GM19240 (cell line): ENCODE measurements around the gene OLFM2.
"Not testable (repeated sequence)": the region's sequence is repeated elsewhere in the genome, so short reads cannot be mapped to it uniquely, and the experiment has no call there.

Source experiments
- DNase-seq: peaks from one replicate; pipeline ENCODE4 v3.0.0; 2011; ENCODE audit warnings: low spot score; ENCODE audit not compliant: insufficient read length

The OLFM2 gene

GRCh38 chr19:9863759-9864158 lies 72.6 kb downstream of the OLFM2 start:
- no peak for DNase-seq

DNA sequence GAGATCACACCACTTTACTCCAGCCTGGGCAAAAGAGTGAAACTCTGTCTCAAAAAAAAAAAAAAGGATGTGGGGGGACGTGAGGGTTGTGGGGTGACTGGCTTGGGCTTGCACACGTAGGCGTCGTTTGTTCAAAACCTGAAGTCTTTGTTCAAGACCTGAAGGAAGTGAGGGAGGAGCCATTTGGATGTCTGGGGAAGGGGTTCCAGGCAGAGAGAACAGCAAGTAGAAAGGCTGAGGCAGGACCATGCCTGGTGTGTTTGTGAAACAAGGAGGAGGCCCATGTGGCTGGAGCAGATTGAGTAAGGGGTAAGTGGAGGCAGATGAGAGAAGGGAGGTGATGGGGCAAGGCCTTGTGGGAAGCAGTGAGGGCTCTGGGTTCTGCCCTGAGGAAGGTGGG lies 73.4 kb downstream of the OLFM2 start:
- no peak for DNase-seq

DNA sequence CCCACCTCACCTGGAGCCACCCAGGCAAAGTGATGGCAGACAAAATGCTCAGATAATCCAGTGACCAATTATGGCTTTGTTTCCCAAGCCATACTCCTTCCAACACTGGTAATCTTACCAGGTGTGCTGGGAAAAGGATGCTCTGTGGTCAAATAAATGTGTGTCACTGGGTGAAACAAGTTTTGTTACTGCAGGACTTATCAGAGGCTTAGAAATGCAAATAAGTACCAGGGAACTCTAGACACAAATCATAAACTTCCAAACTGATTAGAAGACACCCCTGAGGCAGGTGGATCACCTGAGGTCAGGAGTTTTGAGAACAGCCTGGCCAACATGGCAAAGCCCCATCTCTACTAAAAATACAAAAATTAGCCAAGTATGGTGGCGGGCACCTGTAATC lies 74.8 kb downstream of the OLFM2 start:
- DNase-seq, result no peak

- no peak for DNase-seq
These were observed 75.9 kb downstream of the OLFM2 start for GRCh38 chr19:9860407-9860806.

DNA sequence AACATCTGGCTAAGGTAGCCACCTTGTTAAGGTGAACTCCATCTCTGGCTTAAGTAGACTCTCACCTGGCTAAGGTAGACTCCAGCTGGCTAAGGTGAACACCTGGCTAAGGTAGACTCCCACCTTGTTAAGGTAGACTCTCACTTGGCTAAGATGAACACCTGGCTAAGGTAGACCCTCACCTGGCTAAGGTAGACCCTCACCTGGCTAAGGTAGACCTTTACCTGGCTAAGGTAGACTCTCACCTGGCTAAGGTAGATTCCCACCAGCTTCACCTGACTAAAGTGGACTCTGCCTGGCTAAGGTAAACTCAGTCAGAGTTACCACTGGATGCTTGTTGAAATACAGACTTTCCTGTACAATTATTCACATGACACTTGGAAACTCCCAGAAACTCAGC lies 77.5 kb downstream of the OLFM2 start:
- DNase-seq, result no peak

DNA sequence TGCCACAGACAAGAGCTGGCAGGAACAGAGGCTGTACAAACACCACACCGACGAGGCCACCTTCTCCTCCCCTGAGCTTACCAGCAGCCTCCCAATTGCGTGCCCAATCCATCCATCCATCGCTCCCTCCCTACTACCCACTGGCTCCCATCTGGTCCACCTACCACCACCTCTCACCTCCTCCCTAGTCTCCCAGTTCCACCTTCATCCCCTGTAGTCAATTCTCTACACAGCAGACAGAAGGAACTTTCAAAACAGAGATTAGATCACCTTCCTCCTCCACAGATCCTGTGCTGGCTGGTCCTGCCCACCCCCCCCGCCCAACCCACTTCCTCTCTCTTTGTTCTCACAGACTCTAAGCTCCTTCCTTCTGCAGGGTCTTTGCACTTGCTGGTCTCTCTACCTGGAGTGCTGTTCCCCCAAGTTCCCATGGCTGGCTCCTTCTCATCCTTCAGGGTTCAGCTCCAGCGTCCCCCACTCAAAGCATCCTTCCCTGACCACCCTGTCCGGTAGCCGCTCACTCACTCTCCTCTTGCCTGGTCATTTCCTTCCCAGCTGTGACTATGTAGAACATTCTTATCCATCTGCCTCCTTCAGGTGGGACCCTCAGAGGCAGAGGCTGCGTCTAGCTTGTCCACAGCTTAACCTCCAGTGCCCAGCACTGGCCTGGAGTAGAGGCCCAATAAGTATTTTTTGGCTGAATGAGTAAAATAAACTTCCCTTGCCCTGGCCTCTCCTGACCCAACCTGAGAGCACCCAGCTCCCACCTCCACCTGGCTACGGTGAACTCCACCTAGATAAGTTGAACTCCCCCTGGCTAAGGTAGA lies 78.2 kb downstream of the OLFM2 start:
- peak; percentile 41 for DNase-seq

- DNase-seq, result no peak
These were observed 79.1 kb downstream of the OLFM2 start for GRCh38 chr19:9857076-9857721.

DNA sequence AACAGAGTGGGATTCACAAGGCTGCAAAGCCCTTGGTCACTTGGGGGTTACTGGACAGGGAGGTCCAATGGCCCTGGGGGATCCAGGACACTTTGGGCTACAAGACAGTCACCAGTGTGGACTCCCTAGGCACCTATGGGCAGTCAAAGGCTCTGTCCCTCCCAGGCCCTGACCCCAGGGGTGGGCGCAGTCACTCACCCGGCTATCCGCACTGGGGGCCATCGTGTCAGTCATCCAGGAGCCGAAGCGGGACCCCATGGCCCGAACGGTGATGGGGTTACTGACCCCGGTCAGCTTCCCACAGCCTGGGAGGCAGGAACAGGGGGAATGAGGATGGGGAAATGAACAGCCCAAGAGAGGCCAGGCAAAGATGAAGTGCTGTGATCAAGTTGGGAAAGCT lies 79.7 kb downstream of the OLFM2 start:
- DNase-seq, result no peak

DNA sequence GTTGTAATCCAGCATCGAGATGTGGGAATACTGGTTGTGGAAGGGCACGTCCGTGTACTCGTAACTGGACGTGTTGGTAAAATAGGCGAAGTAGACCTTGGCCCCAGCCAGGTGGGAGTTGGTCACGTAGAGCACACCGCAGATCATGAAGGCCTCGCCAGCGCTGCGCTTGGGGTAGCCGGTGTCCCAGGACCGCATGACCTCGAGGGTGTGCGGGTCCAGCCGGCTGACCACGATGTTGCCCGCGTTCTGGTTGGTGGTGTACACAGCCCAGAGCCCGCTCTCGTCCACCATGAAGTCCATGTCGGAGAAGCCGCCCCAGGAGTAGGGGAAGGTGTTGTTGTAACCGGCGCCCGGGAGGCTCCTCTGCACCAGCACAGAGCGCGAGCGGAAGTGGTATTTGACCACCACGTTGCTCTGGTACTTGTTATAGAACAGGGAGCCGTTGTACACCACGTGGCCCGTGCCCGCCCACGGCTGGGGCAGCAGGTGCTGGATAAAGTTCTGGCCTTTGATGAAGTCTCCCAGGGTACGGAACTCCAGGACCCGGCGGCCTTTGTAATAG lies 82.0 kb downstream of the OLFM2 start:
- DNase-seq, result no peak

DNA sequence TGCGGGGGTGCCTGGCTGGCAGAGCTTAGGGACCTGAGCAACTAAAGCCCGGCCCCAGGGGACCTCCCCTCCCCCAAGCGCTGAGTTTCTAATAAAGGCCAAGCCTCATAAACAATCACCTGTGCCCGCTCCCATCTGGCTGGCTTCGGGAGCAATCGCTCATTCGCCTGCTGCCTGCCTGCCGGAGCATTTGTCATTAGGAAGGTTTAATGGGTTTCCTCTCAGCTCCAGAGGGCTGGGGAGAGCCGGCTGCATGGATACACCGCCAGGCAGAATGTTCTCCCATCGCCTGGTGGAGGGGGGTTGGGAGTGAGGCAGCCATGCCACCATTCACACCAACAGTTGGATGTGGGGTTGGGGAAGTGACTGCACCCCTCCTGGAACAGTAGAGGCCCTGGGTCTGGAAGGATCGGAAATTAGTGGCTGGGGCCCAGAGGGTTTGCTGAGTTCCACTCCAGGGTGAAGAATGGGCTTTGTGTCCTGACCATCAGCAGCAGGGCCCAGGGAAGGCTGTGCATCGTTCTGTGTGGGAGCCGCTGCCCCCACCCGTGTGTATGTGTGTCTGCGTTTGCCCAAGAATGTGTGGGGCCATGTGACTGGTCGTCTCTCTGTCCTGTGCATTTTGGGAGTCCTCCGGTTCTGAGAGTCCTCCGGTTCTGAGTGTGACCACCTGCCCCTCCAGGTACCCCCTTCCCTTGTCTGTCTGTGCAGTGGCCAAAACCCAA lies 85.9 kb downstream of the OLFM2 start:
- DNase-seq, result no peak

- no peak for DNase-seq
These were observed 86.5 kb downstream of the OLFM2 start for GRCh38 chr19:9849791-9850190.

DNA sequence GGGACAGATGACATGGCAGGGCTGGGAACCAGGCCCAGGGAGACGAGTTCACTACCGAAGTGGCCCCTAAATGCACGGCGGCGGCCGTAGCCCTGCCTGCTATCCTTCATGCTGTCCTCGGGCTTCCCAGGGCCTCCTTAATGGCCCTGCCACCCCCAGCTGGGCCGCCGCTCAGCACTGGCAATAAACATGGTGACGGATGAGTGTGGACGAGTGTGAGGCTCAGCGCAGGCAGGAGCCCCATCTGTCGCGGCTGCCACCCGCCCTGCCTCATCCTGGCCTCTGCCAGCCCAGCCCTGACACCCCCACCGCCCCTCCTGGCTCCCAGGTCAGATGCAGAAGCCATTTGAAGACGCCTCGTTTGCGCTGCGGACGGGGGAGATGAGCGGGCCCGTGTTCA lies 87.6 kb downstream of the OLFM2 start:
- no peak for DNase-seq

DNA sequence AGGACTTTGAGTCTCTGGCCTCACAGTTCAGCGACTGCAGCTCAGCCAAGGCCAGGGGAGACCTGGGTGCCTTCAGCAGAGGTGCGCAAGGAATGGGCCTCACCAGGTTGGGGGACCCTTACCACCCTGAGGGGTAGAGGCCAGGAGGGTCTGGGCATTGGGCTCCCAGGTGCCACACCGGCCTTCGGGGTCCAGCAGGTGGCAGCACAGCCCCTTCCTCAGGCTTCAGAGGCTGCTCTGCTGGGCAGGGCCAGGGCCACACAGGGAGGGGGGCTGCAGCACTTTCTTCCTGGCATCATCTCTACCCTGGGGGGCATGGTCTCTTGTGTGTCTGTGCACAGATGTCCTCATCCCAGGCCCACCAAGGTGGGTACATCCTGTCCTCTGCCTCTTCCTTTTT lies 88.3 kb downstream of the OLFM2 start:
- DNase-seq, result no peak

GRCh38 chr19:9847087-9847671 lies 89.1 kb downstream of the OLFM2 start:
- DNase-seq, result no peak

DNA sequence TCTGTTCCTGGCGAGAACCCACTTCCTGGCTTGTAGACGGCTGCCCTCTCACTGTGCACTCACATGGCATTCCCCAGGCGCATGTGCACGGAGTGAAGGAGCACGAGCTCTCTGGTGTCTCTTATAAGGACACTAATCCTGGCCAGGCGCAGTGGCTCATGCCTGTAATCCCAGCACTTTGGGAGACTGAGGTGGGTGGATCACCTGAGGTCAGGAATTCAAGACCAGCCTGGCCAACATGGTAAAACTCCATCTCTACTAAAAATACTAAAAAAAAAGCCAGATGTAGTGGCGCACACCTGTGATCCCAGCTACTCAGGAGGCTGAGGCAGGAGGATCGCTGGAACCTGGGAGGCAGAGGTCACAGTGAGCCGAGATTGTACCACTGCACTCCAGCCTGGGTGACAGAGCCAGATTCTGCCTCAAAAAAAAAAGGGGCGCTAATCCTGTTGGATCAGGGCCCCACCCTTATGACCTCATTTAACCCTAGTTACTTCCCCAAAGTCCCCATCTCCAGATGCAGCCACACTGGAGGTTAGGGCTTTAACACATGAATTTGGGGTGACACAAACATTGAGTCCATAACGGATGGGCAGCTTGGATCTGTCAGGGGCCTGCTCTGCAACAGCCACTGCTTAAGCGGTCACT lies 92.6 kb downstream of the OLFM2 start:
- DNase-seq, result not testable (repeated sequence)

DNA sequence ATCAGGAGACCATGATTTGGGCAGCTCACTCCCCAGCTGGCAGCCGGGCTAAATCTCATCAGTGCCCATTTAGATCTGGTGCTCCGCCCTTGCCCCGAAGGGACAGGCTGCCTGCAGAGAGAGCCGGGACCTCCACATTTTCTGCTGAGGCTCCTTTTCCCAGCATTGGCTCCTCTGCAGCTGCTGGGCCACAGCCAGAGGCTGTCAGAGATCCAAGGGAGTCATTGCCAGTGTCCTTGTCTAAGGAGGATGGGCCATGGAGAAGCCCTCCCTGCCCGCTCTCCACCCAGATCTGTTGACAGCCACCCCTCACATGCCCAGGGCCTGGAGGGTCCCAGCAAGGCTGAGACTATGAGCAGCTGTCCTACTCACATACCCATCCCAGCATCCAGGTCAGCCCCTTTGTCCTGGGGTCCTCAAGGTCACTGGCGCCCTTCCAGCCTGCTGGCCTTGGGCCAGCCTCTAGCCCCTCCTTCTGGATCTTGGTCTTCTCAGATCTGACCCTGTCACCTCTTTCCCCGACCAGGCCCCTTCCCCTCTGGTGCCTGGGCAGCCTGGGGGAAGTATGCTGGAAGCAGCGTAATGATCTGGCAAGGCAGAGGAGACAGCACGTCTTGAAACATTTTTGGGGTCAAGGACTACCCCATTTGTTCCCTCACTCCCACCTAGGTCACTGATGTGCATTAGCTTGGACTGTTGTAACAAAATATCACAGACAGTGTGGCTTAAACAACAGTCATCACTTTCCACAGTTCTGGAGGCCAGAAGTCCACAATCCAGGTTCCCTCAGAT lies 93.3 kb downstream of the OLFM2 start:
- DNase-seq, result no peak

- DNase-seq, result no peak
These were observed 96.9 kb downstream of the OLFM2 start for GRCh38 chr19:9839415-9839814.

DNA sequence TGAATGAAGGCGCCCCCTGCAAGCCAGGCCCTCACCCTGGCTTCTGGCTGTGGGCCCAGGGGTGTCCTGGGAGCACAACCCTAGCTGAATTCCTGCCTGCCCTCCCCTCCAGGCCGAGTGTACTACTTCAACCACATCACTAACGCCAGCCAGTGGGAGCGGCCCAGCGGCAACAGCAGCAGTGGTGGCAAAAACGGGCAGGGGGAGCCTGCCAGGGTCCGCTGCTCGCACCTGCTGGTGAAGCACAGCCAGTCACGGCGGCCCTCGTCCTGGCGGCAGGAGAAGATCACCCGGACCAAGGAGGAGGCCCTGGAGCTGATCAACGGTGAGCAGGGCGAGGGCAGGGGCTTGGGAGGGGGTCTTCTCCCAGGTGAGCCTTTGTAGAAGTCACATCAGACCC lies 98.0 kb downstream of the OLFM2 start:
- DNase-seq, result no peak

DNA sequence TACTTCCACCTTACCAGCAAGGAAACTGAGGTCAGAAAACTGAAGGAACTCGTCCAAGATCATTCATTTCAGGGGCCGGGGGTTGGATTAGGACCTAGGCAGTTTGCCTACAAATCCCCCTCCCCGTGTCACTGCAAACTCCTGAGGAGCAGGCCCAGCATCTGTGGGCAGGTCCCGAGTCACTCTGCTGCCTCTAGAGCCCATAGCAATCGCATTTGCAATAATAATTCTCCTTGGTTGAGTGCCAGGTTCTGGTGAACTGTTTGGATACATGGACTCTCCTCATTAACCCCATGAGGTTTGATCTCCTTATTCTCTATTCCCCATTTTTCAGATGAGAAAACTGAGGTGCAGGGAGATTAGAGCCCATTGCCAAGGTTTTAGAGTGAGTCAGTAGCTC lies 100.3 kb downstream of the OLFM2 start:
- DNase-seq, result no peak

GRCh38 chr19:9835507-9835949 lies 100.8 kb downstream of the OLFM2 start:
- no peak for DNase-seq
